ENCODE results near the gene ESPN.

DNA sequence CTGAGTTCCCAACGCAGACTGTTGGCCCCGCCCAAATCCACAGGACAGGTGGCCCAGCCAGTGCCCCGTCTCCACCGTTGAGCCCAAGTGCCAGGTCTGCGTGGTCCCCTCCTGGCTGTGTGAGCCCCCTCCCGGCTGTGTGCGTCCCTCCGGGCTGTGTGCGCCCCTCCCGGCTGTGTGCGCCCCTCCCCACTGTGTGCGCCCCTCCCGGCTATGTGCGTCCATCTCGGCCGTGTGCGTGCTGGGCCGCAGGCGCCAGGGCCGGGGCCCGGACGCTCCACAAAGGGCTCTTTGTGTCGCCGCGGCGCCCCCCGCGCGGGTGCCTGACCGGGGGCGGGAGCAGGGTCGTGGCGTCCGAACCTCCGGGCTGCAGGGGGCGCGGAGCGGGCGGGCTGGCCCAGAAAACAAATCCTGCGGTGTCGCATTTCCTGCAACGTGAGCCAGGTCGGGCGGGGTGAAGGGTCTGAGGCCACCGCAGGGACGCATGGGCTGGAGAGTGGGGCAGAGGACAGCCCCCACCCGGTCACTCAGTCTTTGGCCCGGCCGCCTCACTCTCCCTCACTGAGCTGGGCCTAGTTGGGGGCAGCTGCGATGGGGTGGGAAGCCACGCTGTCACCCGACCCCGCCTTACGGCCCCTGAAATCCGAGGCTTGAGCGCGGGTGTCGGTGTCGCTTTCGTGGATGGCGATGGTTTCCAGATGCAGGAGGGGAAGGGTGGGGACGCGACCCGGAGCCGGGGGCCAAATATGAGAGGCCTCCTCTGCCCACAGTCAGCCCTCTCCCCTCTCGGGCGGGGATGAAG lies 22.6 kb downstream of the ESPN start:
- no peak for TF ChIP-seq POLR2A (IDR thresholded peaks at IDR 0.05)
- TF ChIP-seq CTCF (IDR thresholded peaks at IDR 0.05): no peak
